Heart left ventricle (tissue), 13 donors: Measurements from ENCODE around the gene ARMH3.

Source experiments
- POLR2A ChIP-seq, 2 donors: fragments of 450-650 bp; IDR thresholded peaks; one replicate each; pipeline ENCODE4 v1.6.1; 2017; ENCODE audit warnings: antibody characterized with exemption in 2 of 2, mild to moderate bottlenecking in 2 of 2, moderate library complexity in 2 of 2
- TF ChIP-seq, protein P1 (sequence below), 12 donors: fragments of 200-600 bp; sonication (generic) in 4 of 12; IDR thresholded peaks; one replicate each; pipeline versions ENCODE4 v1.5.0 to v1.8.0; 2018 to 2022; ENCODE audit warnings: antibody characterized with exemption in 12 of 12, mild to moderate bottlenecking in 5 of 12
- donor health status: ischemic (EF 13 %, LVEDD 7.1; RV severe dilation, severe dysfunction).
- donor health status: DM: no; HTN: yes; CAD: no.
- donor health status: DM: no; HTN: no; CAD: no.
- donor health status: ischemic (EF 25% LVEDD 6.9; RV normal size, moderate dysfunction).
- donor health status: ischemic (EF 25% LVEDD 5.7; RV mildly dilated, moderate dysfunction).
- donor health status: ischemic (EF 35%, LVEDD 5.7; RV mildly dilated, moderate dysfunction).
- donor health status: nonischemic (EF 11% LVEDD 7.7; RV severe dilation, severe dysfunction).
- donor health status: DM: yes; HTN: yes; CAD: no.
- donor health status: PGD.
- donor health status: ischemic (EF 29% LVEDD 5.4; RV normal size, mild dysfunction).
- donor health status: nonischemic (EF 23%, LVEDD 6.1; RV moderate dilation, normal function).

DNA sequence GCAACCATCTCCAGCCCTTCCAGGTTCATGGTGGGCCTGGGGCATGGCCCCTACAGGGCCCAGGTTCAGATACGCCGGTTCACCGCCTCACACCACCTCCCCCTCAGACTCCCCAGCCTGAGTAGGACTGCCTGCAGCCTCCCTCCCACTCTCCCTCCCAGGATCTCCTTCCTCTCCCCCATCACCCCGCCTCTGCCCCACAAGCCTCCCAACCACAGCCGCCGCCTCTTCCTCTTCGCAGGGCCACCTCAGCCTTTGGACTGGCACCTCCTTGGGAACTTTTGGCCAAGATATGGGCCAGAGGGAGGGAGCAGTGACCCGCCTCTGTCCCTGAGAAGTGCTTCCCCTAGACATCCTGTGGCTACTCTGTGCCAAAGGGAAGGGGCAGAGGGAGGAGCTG lies 221.6 kb downstream of the ARMH3 start:
- TF ChIP-seq, protein P1, sequence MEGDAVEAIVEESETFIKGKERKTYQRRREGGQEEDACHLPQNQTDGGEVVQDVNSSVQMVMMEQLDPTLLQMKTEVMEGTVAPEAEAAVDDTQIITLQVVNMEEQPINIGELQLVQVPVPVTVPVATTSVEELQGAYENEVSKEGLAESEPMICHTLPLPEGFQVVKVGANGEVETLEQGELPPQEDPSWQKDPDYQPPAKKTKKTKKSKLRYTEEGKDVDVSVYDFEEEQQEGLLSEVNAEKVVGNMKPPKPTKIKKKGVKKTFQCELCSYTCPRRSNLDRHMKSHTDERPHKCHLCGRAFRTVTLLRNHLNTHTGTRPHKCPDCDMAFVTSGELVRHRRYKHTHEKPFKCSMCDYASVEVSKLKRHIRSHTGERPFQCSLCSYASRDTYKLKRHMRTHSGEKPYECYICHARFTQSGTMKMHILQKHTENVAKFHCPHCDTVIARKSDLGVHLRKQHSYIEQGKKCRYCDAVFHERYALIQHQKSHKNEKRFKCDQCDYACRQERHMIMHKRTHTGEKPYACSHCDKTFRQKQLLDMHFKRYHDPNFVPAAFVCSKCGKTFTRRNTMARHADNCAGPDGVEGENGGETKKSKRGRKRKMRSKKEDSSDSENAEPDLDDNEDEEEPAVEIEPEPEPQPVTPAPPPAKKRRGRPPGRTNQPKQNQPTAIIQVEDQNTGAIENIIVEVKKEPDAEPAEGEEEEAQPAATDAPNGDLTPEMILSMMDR (IDR thresholded peaks at IDR 0.05) = no peak
- no peak for TF ChIP-seq POLR2A (IDR thresholded peaks at IDR 0.05)
